HG03196 (cell line): ENCODE data around the gene EML6.
"Not testable (repeated sequence)": the region's sequence is repeated elsewhere in the genome, so short reads cannot be mapped to it uniquely, and the experiment has no call there.

Experiments
- ATAC-seq: cut with Tn5 transposase; IDR thresholded peaks from one replicate; pipeline ENCODE4 v1.9.1; 2021; ENCODE audit not compliant: unreplicated experiment

EML6 gene

GRCh38 chr2:54839461-54840255 is 116.2 kb downstream of the EML6 start:
- ATAC-seq: no peak

GRCh38 chr2:54840559-54841468 is 117.4 kb downstream of the EML6 start:
- no peak for ATAC-seq

- ATAC-seq: not testable (repeated sequence)
These were observed 118.0 kb downstream of the EML6 start for GRCh38 chr2:54841500-54841899.

- ATAC-seq: no peak
These were observed 121.6 kb downstream of the EML6 start for GRCh38 chr2:54845094-54845493.

GRCh38 chr2:54845514-54845913 is 122.1 kb downstream of the EML6 start:
- no peak for ATAC-seq

- no peak for ATAC-seq
These were observed 127.0 kb downstream of the EML6 start for GRCh38 chr2:54850171-54851122.

- no peak for ATAC-seq
These were observed 130.3 kb downstream of the EML6 start for GRCh38 chr2:54853616-54854310.

GRCh38 chr2:54855434-54855833 is 132.0 kb downstream of the EML6 start:
- ATAC-seq: no peak

GRCh38 chr2:54858021-54858681 is 134.7 kb downstream of the EML6 start:
- ATAC-seq: no peak

- ATAC-seq: no peak
These were observed 136.0 kb downstream of the EML6 start for GRCh38 chr2:54859416-54859815.

- no peak for ATAC-seq
These were observed 136.7 kb downstream of the EML6 start for GRCh38 chr2:54859997-54860701.

GRCh38 chr2:54862229-54862628 is 138.8 kb downstream of the EML6 start:
- ATAC-seq: no peak

GRCh38 chr2:54862742-54863141 is 139.3 kb downstream of the EML6 start:
- no peak for ATAC-seq

GRCh38 chr2:54863660-54864059 is 140.2 kb downstream of the EML6 start:
- no peak for ATAC-seq

- ATAC-seq: no peak
These were observed 140.6 kb downstream of the EML6 start for GRCh38 chr2:54864096-54864495.

GRCh38 chr2:54864727-54865126 is 141.3 kb downstream of the EML6 start:
- ATAC-seq: no peak

GRCh38 chr2:54866179-54866578 is 142.7 kb downstream of the EML6 start:
- ATAC-seq: no peak

- peak; percentile 83 for ATAC-seq
These were observed 143.4 kb downstream of the EML6 start for GRCh38 chr2:54866868-54867267.

- ATAC-seq: no peak
These were observed 144.0 kb downstream of the EML6 start for GRCh38 chr2:54867457-54867856.
